Astrocyte of the spinal cord (primary cell): ENCODE data around the gene MSI1.
A peak's percentile ranks its signal among the peaks of the same experiment; 100 is the strongest.

Source experiments
- DNase-seq: peaks from one replicate; pipeline ENCODE4 v3.0.0; 2011; ENCODE audit warnings: low read depth, low spot score
- H3K4me3 ChIP-seq: 2 replicates; pipeline ENCODE4 v1.5.1; 2011; ENCODE audit warnings: low read depth, mild to moderate bottlenecking, low read length, moderate library complexity
- in situ Hi-C: cut with HindIII; loops from 2 replicates; pipeline ENCODE4 v1.10.0; 2017; ENCODE audit warnings: low sequenced_read_pairs
- TF ChIP-seq, protein P1 (sequence below): IDR thresholded peaks from 2 replicates; pipeline ENCODE4 v1.5.1; 2012; ENCODE audit warnings: low read depth, mild to moderate bottlenecking, low read length, inconsistent platforms

MSI1 gene

DNA sequence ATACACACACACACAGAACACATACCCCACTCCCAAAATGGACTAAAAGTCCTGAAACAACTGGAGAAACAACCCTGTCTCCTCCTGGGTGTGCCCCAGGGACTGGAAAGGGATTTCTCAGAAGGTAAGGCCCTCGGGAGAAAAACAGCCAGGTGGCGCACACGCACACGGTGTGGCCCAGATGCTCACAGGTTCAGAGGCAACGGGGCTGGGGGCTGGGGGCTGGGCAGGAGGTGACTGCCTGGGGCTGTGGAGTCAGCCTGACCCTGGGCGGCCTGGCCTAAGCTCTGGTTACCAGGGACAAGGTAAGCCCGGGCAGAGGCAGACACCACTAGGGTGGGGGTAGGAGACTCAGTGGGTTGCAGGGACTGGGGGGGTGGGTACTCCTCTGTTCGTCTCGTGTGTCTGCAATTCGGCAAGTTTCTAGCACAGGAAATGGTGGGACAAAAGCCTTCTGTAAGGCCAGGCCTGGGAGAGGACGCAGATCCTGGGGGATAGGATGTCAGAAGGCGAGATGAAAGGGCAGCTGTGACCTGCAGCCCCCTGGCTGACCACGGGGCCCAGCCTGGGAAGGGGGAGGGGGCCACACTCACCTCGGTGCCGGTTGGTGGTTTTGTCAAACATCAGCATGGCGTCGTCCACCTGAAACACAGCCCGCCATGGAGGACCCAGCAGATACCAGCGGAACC, 10.4 kb downstream of the MSI1 start:
- TF ChIP-seq, protein P1, sequence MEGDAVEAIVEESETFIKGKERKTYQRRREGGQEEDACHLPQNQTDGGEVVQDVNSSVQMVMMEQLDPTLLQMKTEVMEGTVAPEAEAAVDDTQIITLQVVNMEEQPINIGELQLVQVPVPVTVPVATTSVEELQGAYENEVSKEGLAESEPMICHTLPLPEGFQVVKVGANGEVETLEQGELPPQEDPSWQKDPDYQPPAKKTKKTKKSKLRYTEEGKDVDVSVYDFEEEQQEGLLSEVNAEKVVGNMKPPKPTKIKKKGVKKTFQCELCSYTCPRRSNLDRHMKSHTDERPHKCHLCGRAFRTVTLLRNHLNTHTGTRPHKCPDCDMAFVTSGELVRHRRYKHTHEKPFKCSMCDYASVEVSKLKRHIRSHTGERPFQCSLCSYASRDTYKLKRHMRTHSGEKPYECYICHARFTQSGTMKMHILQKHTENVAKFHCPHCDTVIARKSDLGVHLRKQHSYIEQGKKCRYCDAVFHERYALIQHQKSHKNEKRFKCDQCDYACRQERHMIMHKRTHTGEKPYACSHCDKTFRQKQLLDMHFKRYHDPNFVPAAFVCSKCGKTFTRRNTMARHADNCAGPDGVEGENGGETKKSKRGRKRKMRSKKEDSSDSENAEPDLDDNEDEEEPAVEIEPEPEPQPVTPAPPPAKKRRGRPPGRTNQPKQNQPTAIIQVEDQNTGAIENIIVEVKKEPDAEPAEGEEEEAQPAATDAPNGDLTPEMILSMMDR, result no peak
- in situ Hi-C loops, result no loop called here
- H3K4me3 ChIP-seq, result no peak overlapping the region
- no peak for DNase-seq

- no peak overlapping the region for H3K4me3 ChIP-seq
- DNase-seq, result no peak
- in situ Hi-C loops, result no loop called here
- TF ChIP-seq, protein P1, result no peak
Observed at GRCh38 chr12:120357104-120357503, 11.9 kb downstream of the MSI1 start.

DNA sequence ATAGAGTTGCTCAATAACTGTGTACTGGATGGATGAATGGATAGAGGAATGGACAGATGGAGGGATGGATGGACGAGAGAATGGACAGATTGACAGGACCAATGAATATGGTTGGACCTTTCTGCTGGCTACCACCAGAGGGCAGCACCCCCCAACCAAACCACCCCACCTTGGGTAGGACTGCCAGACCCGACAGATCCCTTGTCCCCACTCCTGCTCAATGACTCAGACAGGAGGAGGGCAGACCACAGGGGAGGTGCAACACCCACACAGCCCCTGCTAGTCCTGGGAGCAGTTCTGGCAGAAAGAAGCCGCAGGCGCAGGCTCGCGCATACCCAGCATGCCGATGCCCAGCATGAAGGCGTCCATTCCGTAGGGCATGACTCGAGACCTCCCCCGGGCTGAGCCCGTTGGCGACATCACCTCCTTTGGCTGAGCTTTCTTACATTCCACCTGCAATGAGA, 12.4 kb downstream of the MSI1 start:
- TF ChIP-seq, protein P1, result peak; percentile 91
- no peak overlapping the region for H3K4me3 ChIP-seq
- DNase-seq, result peak; percentile 87
- in situ Hi-C loops, result no loop called here

- no peak overlapping the region for H3K4me3 ChIP-seq
- TF ChIP-seq, protein P1, result no peak
- DNase-seq, result no peak
- in situ Hi-C loops, result no loop called here
Observed at GRCh38 chr12:120353556-120354317, 15.2 kb downstream of the MSI1 start.

DNA sequence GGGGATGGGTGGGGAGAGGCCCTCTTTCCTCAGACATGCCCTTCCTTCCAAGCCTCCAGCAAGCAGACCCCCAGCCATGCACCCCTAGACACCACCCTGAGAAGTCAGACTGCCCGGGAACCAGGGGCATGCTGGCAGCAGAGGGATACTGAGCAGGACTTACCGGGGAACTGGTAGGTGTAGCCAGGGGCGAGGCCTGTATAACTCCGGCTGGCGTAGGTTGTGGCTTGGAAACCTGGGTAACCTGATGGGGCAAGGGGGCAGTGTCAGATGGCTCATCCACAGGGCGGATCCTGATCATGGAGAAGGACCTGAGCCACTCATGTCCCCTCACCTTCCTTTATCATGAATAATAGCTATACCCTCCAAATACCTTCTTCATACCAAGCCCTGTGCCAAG, 15.8 kb downstream of the MSI1 start:
- no peak overlapping the region for H3K4me3 ChIP-seq
- TF ChIP-seq, protein P1, result no peak
- in situ Hi-C loops, result no loop called here
- no peak for DNase-seq

DNA sequence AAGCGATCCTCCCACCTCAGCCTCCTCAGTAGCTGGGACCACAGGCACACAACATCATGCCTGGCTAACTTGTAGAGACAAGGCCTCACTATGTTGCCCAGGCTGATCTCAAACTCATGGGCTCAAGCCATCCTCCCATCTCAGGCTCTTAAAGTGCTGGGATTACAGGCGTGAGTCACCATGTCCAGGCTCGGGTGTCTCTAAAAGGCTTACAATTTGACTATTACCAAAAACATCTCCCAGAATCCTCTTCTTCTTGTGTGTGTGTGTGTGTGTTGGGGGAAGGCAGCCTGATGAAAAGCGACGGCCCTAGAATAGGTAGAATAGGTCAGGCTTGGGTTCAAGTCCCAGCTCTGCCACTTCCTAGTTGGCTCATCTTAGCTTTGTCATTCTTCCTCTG, 16.8 kb downstream of the MSI1 start:
- TF ChIP-seq, protein P1, result no peak
- peak; percentile 32 for DNase-seq
- no peak overlapping the region for H3K4me3 ChIP-seq
- in situ Hi-C loops, result no loop called here
